Tibial nerve (tissue), 4 donors: ENCODE data around the gene SRPK2. TPM values are rescaled to one million over a fixed set of nuclear protein-coding genes. Genes with fewer than 3 reads are reported as not detected.
A peak's percentile ranks its signal among the peaks of the same experiment; 100 is the strongest.
"Not testable (repeated sequence)": the region's sequence is repeated elsewhere in the genome, so short reads cannot be mapped to it uniquely, and the experiment has no call there.

Experiments used
- DNase-seq, 2 donors: peaks; one replicate each; pipeline ENCODE4 v3.0.0-alpha.2; 2019; ENCODE audit warnings: low spot score in 2 of 2
- H3K27ac ChIP-seq, 4 donors: fragments of 200-600 bp; sonication (generic) in 3 of 4; one replicate each; pipeline ENCODE4 v1.5.1; 2017 to 2019; ENCODE audit warnings: mild to moderate bottlenecking in 1 of 4
- H3K27me3 ChIP-seq, 2 donors: fragments of 200-600 bp; sonication (generic) in 1 of 2; one replicate each; pipeline versions ENCODE4 v1.5.1 to v1.6.0; 2017 to 2019
- H3K36me3 ChIP-seq, 3 donors: fragments of 200-600 bp; sonication (generic); one replicate each; pipeline ENCODE4 v1.5.1; 2018 to 2019
- H3K4me1 ChIP-seq, 4 donors: fragments of 200-600 bp; sonication (generic) in 3 of 4; one replicate each; pipeline ENCODE4 v1.5.1; 2017 to 2019
- H3K4me3 ChIP-seq, 4 donors: fragments of 200-600 bp; sonication (generic) in 3 of 4; one replicate each; pipeline ENCODE4 v1.5.1; 2017 to 2019; ENCODE audit warnings: mild to moderate bottlenecking in 1 of 4, moderate library complexity in 1 of 4
- H3K9me3 ChIP-seq, 4 donors: fragments of 200-600 bp; sonication (generic) in 3 of 4; one replicate each; pipeline ENCODE4 v1.5.1; 2017 to 2019
- EP300 ChIP-seq, 2 donors: sonication (generic); formaldehyde crosslinking; IDR thresholded peaks; one replicate each; pipeline ENCODE4 v1.6.1; 2017; ENCODE audit warnings: antibody characterized with exemption in 2 of 2, mild to moderate bottlenecking in 1 of 2
- POLR2A ChIP-seq, 2 donors: fragments of 450-650 bp; IDR thresholded peaks; one replicate each; pipeline ENCODE4 v1.6.1; 2017; ENCODE audit warnings: antibody characterized with exemption in 2 of 2, mild to moderate bottlenecking in 2 of 2, moderate library complexity in 2 of 2
- WGBS, 2 donors: methylation state at CpG; one replicate each; pipeline ENCODE4 v1.1.5; 2018; 5-methylcytosine and 5-hydroxymethylcytosine counted together
- total RNA-seq, 4 donors: library from RNA; depleted of rRNA; stranded (reverse); fragments of >200 nt; gene quantifications; one replicate each; pipeline ENCODE4 v1.1.0, GENCODE V29; 2016
- TF ChIP-seq, protein P1 (sequence below), 5 experiments: fragments of 200-600 bp in 3 of 5; fragments of 450-650 bp in 2 of 5; sonication (generic) in 3 of 5; IDR thresholded peaks; one replicate each; pipeline ENCODE4 v1.5.1; 2016 to 2019; ENCODE audit warnings: antibody characterized with exemption in 5 of 5, mild to moderate bottlenecking in 3 of 5, moderate library complexity in 2 of 5

SRPK2 gene
- total RNA-seq, 4 donors from 2014 or later: 54.1 to 94.4 (median 61.9) TPM

DNA sequence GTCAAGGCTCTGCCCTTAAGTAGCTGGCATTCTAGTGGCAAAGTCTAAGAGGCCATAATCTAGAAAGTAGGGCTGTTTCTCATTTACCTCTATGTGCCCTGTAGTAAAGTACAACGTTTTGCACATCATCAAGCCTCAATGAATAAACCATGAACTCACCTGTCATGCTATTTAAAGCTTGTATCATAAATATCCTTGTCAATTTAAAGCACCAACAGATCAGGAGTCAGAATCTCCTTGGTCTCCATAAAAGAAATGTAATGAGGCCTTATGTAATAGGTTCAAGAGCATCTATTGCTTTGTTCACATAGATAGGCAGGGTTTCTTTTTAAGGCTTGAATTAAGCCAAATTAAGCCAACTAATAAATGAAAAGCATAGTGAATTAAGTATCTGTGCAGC, 192.8 kb downstream of the SRPK2 start:
- Histone ChIP-seq H3K4me1 (peaks cover 0 to 36% (median 6%) of the 10 kb centered on the region in 4 donors), H3K36me3 (no peaks in the 10 kb centered on the region), H3K27ac (no peak overlapping the region), H3K4me3 (no peak overlapping the region), H3K9me3 (no peaks in the 10 kb centered on the region), H3K27me3 (no peaks in the 10 kb centered on the region)
- DNase-seq: no peak
- WGBS, 2 donors: 54 to 68% methylated on average over 1 of the region's 1 CpG
- TF ChIP-seq EP300 (IDR thresholded peaks at IDR 0.05): no peak

DNA sequence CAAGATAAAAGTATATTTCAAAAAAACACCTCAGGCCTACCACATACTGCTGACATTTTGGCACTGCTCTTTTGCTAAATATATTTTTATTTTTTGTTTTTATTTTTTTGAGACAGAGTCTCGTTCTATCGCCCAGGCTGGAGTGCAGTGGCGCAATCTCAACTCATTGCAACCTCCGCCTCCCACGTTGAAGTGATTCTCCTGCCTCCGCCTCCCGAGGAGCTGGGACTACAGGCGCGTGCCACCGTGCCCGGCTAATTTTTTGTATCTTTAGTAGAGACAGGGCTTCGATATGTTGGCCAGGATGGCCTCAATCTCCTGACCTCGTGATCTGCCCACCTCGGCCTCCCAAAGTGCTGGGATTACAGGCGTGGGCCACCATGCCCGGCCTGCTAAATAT, 193.8 kb downstream of the SRPK2 start:
- not testable (repeated sequence) for H3K36me3 ChIP-seq, DNase-seq, H3K9me3 ChIP-seq, H3K27ac ChIP-seq, H3K4me3 ChIP-seq, H3K27me3 ChIP-seq
- WGBS, 2 donors: 97 to 98% methylated on average over 16 of the region's 16 CpGs
- H3K4me1 ChIP-seq: peaks cover 0 to 36% (median 6%) of the 10 kb centered on the region in 4 donors

DNA sequence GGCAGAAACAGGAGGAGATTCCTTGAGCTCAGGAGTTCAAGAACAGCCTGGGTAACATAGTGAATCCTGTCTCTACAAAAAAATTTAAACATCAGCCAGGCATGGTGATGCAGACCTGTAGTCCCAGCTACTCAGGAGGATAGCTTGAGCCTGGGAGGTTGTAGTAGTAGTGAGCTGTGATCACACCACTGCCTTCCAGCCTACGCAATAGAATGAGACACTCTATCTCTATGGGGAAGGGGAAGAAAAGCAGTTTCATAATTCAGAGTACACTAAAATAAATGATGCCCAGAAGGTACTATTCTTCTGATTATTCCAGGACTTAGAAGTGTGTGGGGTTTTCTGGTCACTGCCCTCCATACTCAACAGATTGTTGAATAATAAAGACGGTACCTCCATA, 197.4 kb downstream of the SRPK2 start:
- H3K9me3 ChIP-seq: no peaks in the 10 kb centered on the region
- no peak overlapping the region for H3K4me3 ChIP-seq
- no peak for DNase-seq
- TF ChIP-seq POLR2A (IDR thresholded peaks at IDR 0.05) (no peak), EP300 (IDR thresholded peaks at IDR 0.05) (no peak)
- TF ChIP-seq, protein P1, sequence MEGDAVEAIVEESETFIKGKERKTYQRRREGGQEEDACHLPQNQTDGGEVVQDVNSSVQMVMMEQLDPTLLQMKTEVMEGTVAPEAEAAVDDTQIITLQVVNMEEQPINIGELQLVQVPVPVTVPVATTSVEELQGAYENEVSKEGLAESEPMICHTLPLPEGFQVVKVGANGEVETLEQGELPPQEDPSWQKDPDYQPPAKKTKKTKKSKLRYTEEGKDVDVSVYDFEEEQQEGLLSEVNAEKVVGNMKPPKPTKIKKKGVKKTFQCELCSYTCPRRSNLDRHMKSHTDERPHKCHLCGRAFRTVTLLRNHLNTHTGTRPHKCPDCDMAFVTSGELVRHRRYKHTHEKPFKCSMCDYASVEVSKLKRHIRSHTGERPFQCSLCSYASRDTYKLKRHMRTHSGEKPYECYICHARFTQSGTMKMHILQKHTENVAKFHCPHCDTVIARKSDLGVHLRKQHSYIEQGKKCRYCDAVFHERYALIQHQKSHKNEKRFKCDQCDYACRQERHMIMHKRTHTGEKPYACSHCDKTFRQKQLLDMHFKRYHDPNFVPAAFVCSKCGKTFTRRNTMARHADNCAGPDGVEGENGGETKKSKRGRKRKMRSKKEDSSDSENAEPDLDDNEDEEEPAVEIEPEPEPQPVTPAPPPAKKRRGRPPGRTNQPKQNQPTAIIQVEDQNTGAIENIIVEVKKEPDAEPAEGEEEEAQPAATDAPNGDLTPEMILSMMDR (IDR thresholded peaks at IDR 0.05): no peak
- H3K27ac ChIP-seq: no peak overlapping the region
- no peaks in the 10 kb centered on the region for H3K27me3 ChIP-seq
- 86 to 93% methylated on average over 2 of the region's 2 CpGs for WGBS, 2 donors
- H3K4me1 ChIP-seq: peaks cover 0 to 17% (median 10%) of the 10 kb centered on the region in 4 donors
- H3K36me3 ChIP-seq: no peaks in the 10 kb centered on the region

DNA sequence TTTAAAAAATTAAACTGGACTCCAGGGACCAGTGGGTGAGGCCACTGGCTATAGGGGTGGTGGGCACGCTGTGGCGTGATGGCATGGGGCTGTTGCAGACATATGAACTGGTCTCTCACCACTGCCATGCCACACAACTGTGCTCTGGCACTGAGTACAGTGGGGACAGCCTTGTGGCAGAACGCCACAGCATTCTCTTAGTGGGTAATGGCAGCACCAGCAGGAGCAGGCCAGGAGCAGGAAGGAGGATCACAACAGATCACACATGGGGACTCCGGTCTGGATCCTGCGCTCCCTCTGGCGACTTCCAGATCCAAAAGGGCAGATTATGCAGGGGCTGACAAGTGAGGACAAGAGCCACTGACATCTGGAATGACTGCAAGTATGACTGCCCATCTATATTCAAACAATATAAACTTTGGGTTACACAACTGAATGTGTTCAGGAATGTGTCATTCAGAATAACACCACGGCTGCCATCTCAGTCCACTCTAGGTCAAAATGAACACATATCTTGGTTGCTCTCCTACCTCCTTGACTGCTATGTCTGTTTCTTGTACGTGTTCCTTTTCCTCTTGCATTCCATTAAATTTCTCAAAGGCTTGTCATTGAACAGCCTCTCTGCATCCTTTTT, 198.7 kb downstream of the SRPK2 start:
- no peaks in the 10 kb centered on the region for H3K36me3 ChIP-seq
- WGBS, 2 donors: 96 to 98% methylated on average over 8 of the region's 8 CpGs
- TF ChIP-seq, protein P1 (IDR thresholded peaks at IDR 0.05): no peak
- TF ChIP-seq POLR2A (IDR thresholded peaks at IDR 0.05): no peak
- TF ChIP-seq EP300 (IDR thresholded peaks at IDR 0.05): no peak
- no peaks in the 10 kb centered on the region for H3K9me3 ChIP-seq
- H3K27ac ChIP-seq: no peak overlapping the region
- H3K27me3 ChIP-seq: no peaks in the 10 kb centered on the region
- H3K4me1 ChIP-seq: peaks cover 0 to 21% (median 10%) of the 10 kb centered on the region in 4 donors
- no peak overlapping the region for H3K4me3 ChIP-seq
- DNase-seq: no peak

DNA sequence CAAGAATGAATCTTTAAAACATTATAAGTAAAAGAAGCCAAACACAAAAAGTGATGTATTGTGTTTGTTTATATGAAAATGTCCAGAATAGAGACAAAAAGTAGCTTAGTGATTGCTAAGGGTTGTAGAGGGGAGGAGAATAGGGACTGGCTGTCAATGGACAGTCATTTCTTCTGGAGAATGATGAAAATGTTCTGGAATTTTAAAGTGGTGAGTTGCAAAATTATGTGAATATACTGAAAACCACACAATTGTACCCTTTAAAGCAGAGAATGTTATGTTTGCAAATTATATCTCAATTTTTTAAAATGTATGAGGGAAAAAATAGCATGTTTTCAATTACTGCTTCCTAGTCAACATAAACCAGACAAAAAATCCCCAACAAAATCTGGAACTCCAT, 200.5 kb downstream of the SRPK2 start:
- no peak for DNase-seq
- H3K27ac ChIP-seq: peak overlapping the region in 1 of 4 donors; percentile 13
- TF ChIP-seq, protein P1 (IDR thresholded peaks at IDR 0.05): no peak
- TF ChIP-seq POLR2A (IDR thresholded peaks at IDR 0.05): no peak
- TF ChIP-seq EP300 (IDR thresholded peaks at IDR 0.05): no peak
- no peak overlapping the region for H3K4me3 ChIP-seq
- no peaks in the 10 kb centered on the region for H3K36me3 ChIP-seq
- peaks cover 0 to 21% (median 10%) of the 10 kb centered on the region in 4 donors for H3K4me1 ChIP-seq
- no peaks in the 10 kb centered on the region for H3K9me3 ChIP-seq
- H3K27me3 ChIP-seq: no peaks in the 10 kb centered on the region

DNA sequence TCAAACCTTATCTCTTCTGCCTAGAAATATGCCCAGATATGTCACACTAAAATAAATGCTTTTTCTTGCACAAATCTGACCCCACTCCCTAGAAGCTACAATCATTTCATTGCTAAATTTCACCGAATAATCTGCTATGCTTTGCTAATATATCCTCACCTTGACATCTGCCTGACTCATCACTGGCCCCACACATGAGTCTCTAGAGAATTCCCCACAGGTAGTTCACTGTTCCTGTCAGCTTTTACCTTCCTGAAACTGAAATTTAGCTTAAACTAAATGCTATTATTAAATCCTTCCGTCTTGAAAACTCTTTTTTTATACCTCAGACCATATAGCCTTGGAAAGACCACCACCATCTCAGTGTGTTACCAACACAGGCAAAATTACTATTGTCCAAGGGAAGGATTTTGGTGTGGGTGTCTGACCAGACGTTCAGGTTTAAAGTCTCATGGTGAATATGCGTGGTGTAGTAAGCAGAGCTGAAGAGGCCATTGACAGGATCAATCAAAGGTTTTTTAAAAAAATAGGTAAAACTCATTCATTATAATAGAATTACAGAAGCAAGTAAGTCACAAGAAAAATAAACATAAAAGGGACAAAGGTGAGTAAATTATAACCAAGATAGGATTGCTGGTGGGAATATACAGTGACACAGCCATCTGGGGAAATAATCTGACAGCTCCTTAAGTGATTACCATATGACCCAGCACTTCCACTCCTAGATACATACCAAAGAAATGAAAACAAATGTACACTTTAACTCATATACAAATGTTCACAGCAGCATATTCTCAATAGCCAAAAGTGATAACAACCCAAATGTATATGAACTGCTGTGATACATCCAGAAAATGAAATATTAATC, 201.2 kb downstream of the SRPK2 start:
- 88 to 89% methylated on average over 4 of the region's 4 CpGs for whole genome bisulfite sequencing, 2 donors
- Histone ChIP-seq H3K27me3 (no peaks in the 10 kb centered on the region), H3K4me1 (peaks cover 0 to 21% (median 10%) of the 10 kb centered on the region in 4 donors), H3K4me3 (no peak overlapping the region), H3K36me3 (no peaks in the 10 kb centered on the region), H3K27ac (peak overlapping the region in 1 of 4 donors; percentile 13), H3K9me3 (no peaks in the 10 kb centered on the region)
- DNase-seq: no peak
- TF ChIP-seq EP300 (IDR thresholded peaks at IDR 0.05): no peak
